ENCODE measurements around the gene PSMC4. TPM values are rescaled to one million over a fixed set of nuclear protein-coding genes. Genes with fewer than 3 reads are reported as not detected.

Gene PSMC4
- polyA plus RNA-seq, 3 donors, result 83.5 to 104 (median 101) TPM

GRCh38 chr19:40009674-40010073 is 38.7 kb downstream of the PSMC4 start:
- DNase-seq (ENCODE audit: extremely low read depth in 1 of 11, low read depth in 9 of 11, low spot score in 4 of 11), result no peak

- no peak for DNase-seq (ENCODE audit: extremely low read depth in 1 of 11, low read depth in 9 of 11, low spot score in 4 of 11)
Measured at GRCh38 chr19:40013991-40014390, 43.0 kb downstream of the PSMC4 start.

GRCh38 chr19:40023969-40024368 is 53.0 kb downstream of the PSMC4 start:
- no peak for DNase-seq (ENCODE audit: extremely low read depth in 1 of 11, low read depth in 9 of 11, low spot score in 4 of 11)

GRCh38 chr19:40025938-40026596 is 55.1 kb downstream of the PSMC4 start:
- DNase-seq (ENCODE audit: extremely low read depth in 1 of 11, low read depth in 9 of 11, low spot score in 4 of 11), result no peak

GRCh38 chr19:40026597-40026970 is 55.6 kb downstream of the PSMC4 start:
- DNase-seq (ENCODE audit: extremely low read depth in 1 of 11, low read depth in 9 of 11, low spot score in 4 of 11), result no peak

Other genes starting within 250 kb of the PSMC4 start
- gene CLC, start 233.1 kb upstream of the PSMC4 start, polyA plus RNA-seq (ENCODE audit: insufficient read length in 3 of 3), result 1 to 10 TPM; 1.5 to 3.7 (median 2.6) TPM
- gene LEUTX, start 192.3 kb upstream of the PSMC4 start, polyA plus RNA-seq (ENCODE audit: insufficient read length in 3 of 3), result not detected
- gene DYRK1B, start 137.0 kb upstream of the PSMC4 start, polyA plus RNA-seq (ENCODE audit: insufficient read length in 3 of 3), result 10 to 100 TPM; 31.3 to 37.5 (median 36.1) TPM
- 100 to 1,000 TPM; 288 to 390 (median 331) TPM for gene FBL, start 124.8 kb upstream of the PSMC4 start, polyA plus RNA-seq (ENCODE audit: insufficient read length in 3 of 3)
- 10 to 100 TPM in 1 of 3 donors, 1 to 10 TPM in 2; 5.7 to 13.2 (median 9.4) TPM for gene FCGBP, start 36.5 kb upstream of the PSMC4 start, polyA plus RNA-seq (ENCODE audit: insufficient read length in 3 of 3)
- gene ZNF546, start 25.9 kb downstream of the PSMC4 start, polyA plus RNA-seq (ENCODE audit: insufficient read length in 3 of 3), result 10 to 100 TPM in 1 of 3 donors, 1 to 10 TPM in 2; 6.1 to 10.8 (median 6.2) TPM
- gene ZNF780B, start 85.1 kb downstream of the PSMC4 start, polyA plus RNA-seq (ENCODE audit: insufficient read length in 3 of 3), result 10 to 100 TPM; 22.8 to 42.6 (median 25.5) TPM
- 10 to 100 TPM; 18.7 to 20.3 (median 19.7) TPM for gene ZNF780A, start 119.8 kb downstream of the PSMC4 start, polyA plus RNA-seq (ENCODE audit: insufficient read length in 3 of 3)
- 10 to 100 TPM in 2 of 3 donors, 1 to 10 TPM in 1; 9.2 to 19.6 (median 17.4) TPM for gene MAP3K10, start 220.3 kb downstream of the PSMC4 start, polyA plus RNA-seq (ENCODE audit: insufficient read length in 3 of 3)
- gene TTC9B, start 247.2 kb downstream of the PSMC4 start, polyA plus RNA-seq (ENCODE audit: insufficient read length in 3 of 3), result under 1 TPM; 0.11 to 0.26 (median 0.12) TPM

All from renal cortex interstitium (tissue), 11 donors.